ENCODE data around the gene SNRNP70.
"Not testable (repeated sequence)": the region's sequence is repeated elsewhere in the genome, so short reads cannot be mapped to it uniquely, and the experiment has no call there.

GRCh38 chr19:49121841-49122240 lies 36.6 kb downstream of the SNRNP70 start:
- not testable (repeated sequence) for TF ChIP-seq CTCF, POLR2A (IDR thresholded peaks at IDR 0.05)
